B cell (primary cell): ENCODE data around the gene ADAMTS17. TPM values are rescaled to one million over a fixed set of nuclear protein-coding genes. Genes with fewer than 3 reads are reported as not detected.

Experiments used
- ATAC-seq: fragments of 200-7000 bp; cut with Tn5 transposase; one replicate; pipeline ENCODE4 v1.10.0; 2021; ENCODE audit warnings: low read depth, mild to moderate bottlenecking, moderate number of reproducible peaks, moderate library complexity
- CTCF ChIA-PET: fragments of 350-600 bp; sonication (Branson Sonifier 250); formaldehyde crosslinking; loops from one replicate; lab custom pipeline; 2021; ENCODE audit warnings: antibody characterized with exemption, inconsistent platforms; lab: Charles Lee
- POLR2A ChIA-PET: fragments of 350-600 bp; sonication (Branson Sonifier 250); formaldehyde crosslinking; loops from one replicate; lab custom pipeline; 2021; ENCODE audit warnings: antibody characterized with exemption; lab: Charles Lee
- DNase-seq: peaks from one replicate; pipeline ENCODE4 v3.0.0; 2013
- H2AFZ ChIP-seq: 2 replicates; pipeline ENCODE4 v1.6.1; 2012; ENCODE audit warnings: mild to moderate bottlenecking, low read depth, low read length; ENCODE audit not compliant: insufficient read depth, poor library complexity, severe bottlenecking
- H3K27ac ChIP-seq, 2 donors: 1 replicate in 1 of 2; 2 replicates in 1 of 2; pipeline ENCODE4 v1.5.1; 2012 to 2013; ENCODE audit warnings: low read length in 2 of 2, mild to moderate bottlenecking in 2 of 2, moderate library complexity in 1 of 2
- H3K27me3 ChIP-seq, 4 experiments: fragments of 200-600 bp in 1 of 4; sonication (generic) in 1 of 4; replicated peaks in 1 of 4; 1 replicate in 2 of 4; 2 replicates in 2 of 4; pipeline versions ENCODE4 v1.6.1 to v1.7.0; 2013 to 2016; ENCODE audit warnings: low read length in 3 of 4, mild to moderate bottlenecking in 2 of 4, mixed read lengths in 1 of 4, moderate library complexity in 1 of 4; ENCODE audit not compliant: insufficient read depth in 4 of 4, control insufficient read depth in 3 of 4; ENCODE audit errors: control extremely low read depth in 1 of 4
- H3K36me3 ChIP-seq, 2 experiments: replicated peaks in 1 of 2; 1 replicate in 1 of 2; 2 replicates in 1 of 2; pipeline versions ENCODE4 v1.6.1 to v1.7.1; 2013; ENCODE audit warnings: low read length in 1 of 2; ENCODE audit not compliant: insufficient read depth in 2 of 2, control insufficient read depth in 1 of 2; ENCODE audit errors: control extremely low read depth in 1 of 2, extremely low read depth in 1 of 2
- H3K4me1 ChIP-seq, 2 donors: fragments of 200-600 bp in 1 of 2; sonication (generic) in 1 of 2; 1 replicate in 1 of 2; 2 replicates in 1 of 2; pipeline versions ENCODE4 v1.5.1 to v1.6.1; 2013 to 2017; ENCODE audit warnings: low read length in 2 of 2; ENCODE audit not compliant: control insufficient read depth in 2 of 2, insufficient read depth in 2 of 2
- H3K4me2 ChIP-seq: replicated peaks from 2 replicates; pipeline ENCODE3; 2012; ENCODE audit warnings: mild to moderate bottlenecking, low read depth, low read length; ENCODE audit not compliant: poor library complexity, severe bottlenecking
- H3K4me3 ChIP-seq, 5 experiments: fragments of 200-600 bp in 1 of 5; sonication (generic) in 1 of 5; 1 replicate in 3 of 5; 2 replicates in 2 of 5; pipeline versions ENCODE4 v1.5.1 to v1.7.0; 2011 to 2016; ENCODE audit warnings: low read length in 4 of 5, mild to moderate bottlenecking in 4 of 5, low read depth in 2 of 5, control low read depth in 1 of 5, moderate library complexity in 1 of 5; ENCODE audit not compliant: insufficient read depth in 1 of 5; ENCODE audit errors: control extremely low read depth in 1 of 5, extremely low read depth in 1 of 5
- H3K79me2 ChIP-seq: fragments of 200-600 bp; sonication (generic); one replicate; pipeline ENCODE4 v1.6.0; 2016; ENCODE audit warnings: low read length; ENCODE audit not compliant: control insufficient read depth, insufficient read depth
- H3K9ac ChIP-seq: fragments of 200-600 bp; sonication (generic); 2 replicates; pipeline ENCODE4 v1.6.1; 2017; ENCODE audit warnings: mild to moderate bottlenecking, low read length, moderate library complexity
- H3K9me3 ChIP-seq, 3 donors: one replicate each; pipeline versions ENCODE4 v1.6.1 to v1.7.1; 2013; ENCODE audit warnings: low read length in 2 of 3; ENCODE audit not compliant: control insufficient read depth in 2 of 3, insufficient read depth in 1 of 3; ENCODE audit errors: control extremely low read depth in 1 of 3
- H4K20me1 ChIP-seq: 2 replicates; pipeline ENCODE4 v1.6.0; 2012; ENCODE audit warnings: mild to moderate bottlenecking, low read length; ENCODE audit not compliant: insufficient read depth, control insufficient read depth, poor library complexity, severe bottlenecking
- H3K27ac Mint-ChIP-seq: one replicate; pipeline ENCODE4 v1.8.0; 2021; ENCODE audit warnings: mixed read lengths
- H3K27me3 Mint-ChIP-seq: one replicate; pipeline ENCODE4 v1.8.0; 2021; ENCODE audit warnings: mixed read lengths
- H3K4me1 Mint-ChIP-seq: one replicate; pipeline ENCODE4 v1.8.0; 2021; ENCODE audit warnings: mixed read lengths
- H3K4me3 Mint-ChIP-seq: one replicate; pipeline ENCODE4 v1.8.0; 2021; ENCODE audit warnings: mixed read lengths
- H3K9me3 Mint-ChIP-seq: one replicate; pipeline ENCODE4 v1.8.0; 2022; ENCODE audit warnings: mixed read lengths; ENCODE audit not compliant: insufficient read depth
- CTCF ChIP-seq: fragments of 200-600 bp; IDR thresholded peaks from one replicate; pipeline ENCODE4 v1.8.0; 2022; ENCODE audit warnings: antibody characterized with exemption, mild to moderate bottlenecking
- EZH2 ChIP-seq: IDR thresholded peaks from 2 replicates; pipeline ENCODE4 v1.6.1; 2012; ENCODE audit warnings: borderline replicate concordance, low read depth, mild to moderate bottlenecking, moderate library complexity, low read length; ENCODE audit not compliant: insufficient read depth, poor library complexity, severe bottlenecking
- WGBS: methylation state at CpG from one replicate; pipeline ENCODE4 v1.1.5; 2013; ENCODE audit warnings: missing lambda C conversion rate; ENCODE audit not compliant: insufficient coverage; 5-methylcytosine and 5-hydroxymethylcytosine counted together
- intact Hi-C: fragments of 100-400 bp; cut with micrococcal nuclease; formaldehyde crosslinking; loops from one replicate; pipeline ENCODE4 v1.10.0; 2022
- polyA plus RNA-seq: library from polyadenylated mRNA; depleted of rRNA; stranded (reverse); fragments of >200 nt; gene quantifications from 2 replicates; pipeline ENCODE4 v1.2.3, GENCODE V29; 2012
- total RNA-seq, 2 donors: library from RNA; stranded (reverse); fragments of 120-200 nt in 1 of 2; gene quantifications; 1 replicate in 1 of 2; 2 replicates in 1 of 2; pipeline versions ENCODE4 v1.2.3 to v1.2.4, GENCODE V29; 2013 to 2022

The ADAMTS17 gene
- total and polyA plus RNA-seq, 2 donors (not counting 1 experiment from before 2014, with no cell fraction given): 0.10 TPM; not detected in 1

GRCh38 chr15:100330221-100330620 is 11.6 kb downstream of the ADAMTS17 start:
- H3K27ac Mint-ChIP-seq: no peak overlapping the region

GRCh38 chr15:100328796-100329195 is 13.0 kb downstream of the ADAMTS17 start:
- Histone ChIP-seq H3K36me3 (no peaks in the 10 kb centered on the region), H3K4me1 (no peaks in the 10 kb centered on the region), H2AFZ (no peak overlapping the region), H3K4me2 (no peak overlapping the region), H3K27me3 (no peaks in the 10 kb centered on the region), H3K27ac (no peak overlapping the region), H3K9me3 (no peaks in the 10 kb centered on the region), H3K4me3 (no peak overlapping the region), H3K79me2 (no peaks in the 10 kb centered on the region), H4K20me1 (no peaks in the 10 kb centered on the region), H3K9ac (no peak overlapping the region)
- 76% methylated on average over 9 of the region's 9 CpGs for WGBS
- ChIA-PET POLR2A (no interaction called here), CTCF (no interaction called here)
- intact Hi-C loops: no loop called here
- TF ChIP-seq CTCF: no peak
- DNase-seq (no peak), ATAC-seq (no peak)
- Mint-ChIP-seq H3K9me3 (no peaks in the 10 kb centered on the region), H3K4me3 (no peak overlapping the region), H3K27me3 (peaks cover 22% of the 10 kb centered on the region), H3K4me1 (no peaks in the 10 kb centered on the region), H3K27ac (no peak overlapping the region)

More at GRCh38 chr15:100330221-100330620, 11.6 kb downstream of the ADAMTS17 start:
- H3K27me3 ChIP-seq: peaks cover 0 to 11% (median 2%) of the 10 kb centered on the region in 4 experiments
- H3K9me3 ChIP-seq: peaks cover 0 to 3% (median 0%) of the 10 kb centered on the region in 3 donors
- H3K27me3 Mint-ChIP-seq: peaks cover 35% of the 10 kb centered on the region
- no peak for ATAC-seq
- ChIA-PET POLR2A (no interaction called here), CTCF (interaction anchor here (0.6 kb wide), 1 partner anchor 19 kb away, joined by 3 read pairs; no protein-coding TSS in a partner anchor)
- no peak overlapping the region for H3K9ac ChIP-seq
- H4K20me1 ChIP-seq: no peaks in the 10 kb centered on the region
- no peak overlapping the region for H3K4me3 ChIP-seq
- H3K27ac ChIP-seq: no peak overlapping the region
- TF ChIP-seq EZH2 (no peak), CTCF (no peak)
- no peaks in the 10 kb centered on the region for H3K36me3 ChIP-seq
- no peak overlapping the region for H2AFZ ChIP-seq
- H3K4me1 ChIP-seq: no peaks in the 10 kb centered on the region
- H3K4me3 Mint-ChIP-seq: no peak overlapping the region
- no peak for DNase-seq
- no peaks in the 10 kb centered on the region for H3K4me1 Mint-ChIP-seq
- H3K4me2 ChIP-seq: no peak overlapping the region
- intact Hi-C loops: no loop called here
- H3K9me3 Mint-ChIP-seq: no peaks in the 10 kb centered on the region
- no peaks in the 10 kb centered on the region for H3K79me2 ChIP-seq
- 56% methylated on average over 6 of the region's 10 CpGs for WGBS
